A673 (cell line): ENCODE results near the gene IGFBPL1. TPM values are rescaled to one million over a fixed set of nuclear protein-coding genes. Genes with fewer than 3 reads are reported as not detected.

Experiments
- BruUV-seq: library from RNA; stranded (reverse); fragments of 400-500 nt; replicated peaks from 2 replicates; lab custom pipeline; 2021; lab: Mats Ljungman, UMichigan
- CTCF ChIA-PET: fragments of 300-600 bp; sonication (Branson Sonifier 250); formaldehyde crosslinking; loops from one replicate; lab custom pipeline; 2022; ENCODE audit warnings: antibody characterized with exemption; lab: Charles Lee
- POLR2A ChIA-PET: fragments of 300-600 bp; sonication (Branson Sonifier 250); formaldehyde crosslinking; loops from one replicate; lab custom pipeline; 2022; ENCODE audit warnings: antibody characterized with exemption; ENCODE audit not compliant: low non-redundant PET; lab: Charles Lee
- DNase-seq: peaks from one replicate; pipeline ENCODE4 v3.0.0-alpha.2; 2015; ENCODE audit warnings: low spot score
- H3K27ac ChIP-seq: fragments of 200-600 bp; sonication (generic); 2 replicates; pipeline ENCODE4 v1.5.1; 2016; ENCODE audit warnings: mixed run types, low read depth, mild to moderate bottlenecking, mixed read lengths, antibody characterized with exemption, low read length; ENCODE audit not compliant: poor library complexity, severe bottlenecking
- H3K27me3 ChIP-seq: fragments of 200-600 bp; sonication (generic); replicated peaks from 2 replicates; pipeline ENCODE4 v1.6.1; 2017; ENCODE audit warnings: mixed run types, low read depth, mild to moderate bottlenecking, mixed read lengths, antibody characterized with exemption, low read length; ENCODE audit not compliant: insufficient read depth, poor library complexity
- H3K36me3 ChIP-seq: fragments of 200-600 bp; sonication (generic); 2 replicates; pipeline ENCODE4 v1.6.1; 2016; ENCODE audit warnings: mixed run types, mild to moderate bottlenecking, mixed read lengths, antibody characterized with exemption, low read length; ENCODE audit not compliant: insufficient read depth, poor library complexity, severe bottlenecking
- H3K4me1 ChIP-seq: fragments of 200-600 bp; sonication (generic); 2 replicates; pipeline ENCODE4 v1.6.1; 2017; ENCODE audit warnings: mixed run types, mild to moderate bottlenecking, mixed read lengths, antibody characterized with exemption, low read length; ENCODE audit not compliant: insufficient read depth, poor library complexity, severe bottlenecking
- H3K4me3 ChIP-seq: fragments of 200-600 bp; sonication (generic); 2 replicates; pipeline ENCODE4 v1.5.1; 2016; ENCODE audit warnings: low read depth, mixed run types, mild to moderate bottlenecking, mixed read lengths, low read length; ENCODE audit not compliant: poor library complexity, severe bottlenecking
- H3K9me3 ChIP-seq: fragments of 200-600 bp; sonication (generic); 2 replicates; pipeline ENCODE4 v1.6.1; 2016; ENCODE audit warnings: mixed run types, low read depth, mild to moderate bottlenecking, mixed read lengths, antibody characterized with exemption, low read length; ENCODE audit not compliant: poor library complexity, severe bottlenecking
- EZH2 ChIP-seq: fragments of 200-600 bp; sonication (generic); IDR thresholded peaks from 2 replicates; pipeline ENCODE4 v1.6.1; 2017; ENCODE audit warnings: borderline replicate concordance, low read depth, mild to moderate bottlenecking, mixed read lengths, antibody characterized with exemption, low read length; ENCODE audit not compliant: poor library complexity, severe bottlenecking
- intact Hi-C: fragments of 100-400 bp; cut with micrococcal nuclease; formaldehyde crosslinking; loops from one replicate; pipeline ENCODE4 v1.10.0; 2022; ENCODE audit not compliant: unreplicated experiment
- total RNA-seq: library from RNA; stranded (reverse); gene quantifications from 2 replicates; pipeline ENCODE4 v1.2.3, GENCODE V29; 2021
- TF ChIP-seq, protein P1 (sequence below): fragments of 300-800, 200-600 bp; sonication (generic); conservative IDR thresholded peaks from 2 replicates; pipeline ENCODE4 v1.5.1; 2017; ENCODE audit warnings: low read depth, mild to moderate bottlenecking, antibody characterized with exemption, low read length, moderate library complexity, mixed read lengths

Gene IGFBPL1
- total RNA-seq, 1 experiment from 2014 or later, result 0.90 TPM

DNA sequence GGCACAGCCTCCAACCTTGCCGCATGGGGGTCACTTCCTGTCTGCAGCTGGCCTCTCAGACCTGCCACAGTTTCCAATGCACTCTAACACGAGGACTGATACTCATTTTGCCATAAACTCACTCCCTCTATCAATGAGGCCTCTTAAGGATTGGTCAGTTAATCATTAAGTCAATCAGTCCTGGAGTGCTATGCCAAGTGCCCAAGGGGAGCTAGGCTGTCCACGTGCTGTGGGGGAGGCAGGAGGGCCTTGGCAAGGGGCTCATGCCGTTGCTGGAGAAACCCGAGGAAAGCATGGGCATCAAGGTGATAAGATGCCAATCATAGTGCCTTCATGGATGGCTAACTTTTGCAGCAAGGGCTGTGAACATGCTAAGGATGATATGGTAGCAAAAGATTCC, 33.4 kb downstream of the IGFBPL1 start:
- H3K27me3 ChIP-seq, result no peaks in the 10 kb centered on the region
- H3K27ac ChIP-seq, result no peak overlapping the region
- ChIA-PET CTCF (no interaction called here), POLR2A (no interaction called here)
- peaks cover 7% of the 10 kb centered on the region for H3K36me3 ChIP-seq
- peaks cover 28% of the 10 kb centered on the region for H3K4me1 ChIP-seq
- intact Hi-C loops, result no loop called here
- TF ChIP-seq EZH2, result no peak
- TF ChIP-seq, protein P1, sequence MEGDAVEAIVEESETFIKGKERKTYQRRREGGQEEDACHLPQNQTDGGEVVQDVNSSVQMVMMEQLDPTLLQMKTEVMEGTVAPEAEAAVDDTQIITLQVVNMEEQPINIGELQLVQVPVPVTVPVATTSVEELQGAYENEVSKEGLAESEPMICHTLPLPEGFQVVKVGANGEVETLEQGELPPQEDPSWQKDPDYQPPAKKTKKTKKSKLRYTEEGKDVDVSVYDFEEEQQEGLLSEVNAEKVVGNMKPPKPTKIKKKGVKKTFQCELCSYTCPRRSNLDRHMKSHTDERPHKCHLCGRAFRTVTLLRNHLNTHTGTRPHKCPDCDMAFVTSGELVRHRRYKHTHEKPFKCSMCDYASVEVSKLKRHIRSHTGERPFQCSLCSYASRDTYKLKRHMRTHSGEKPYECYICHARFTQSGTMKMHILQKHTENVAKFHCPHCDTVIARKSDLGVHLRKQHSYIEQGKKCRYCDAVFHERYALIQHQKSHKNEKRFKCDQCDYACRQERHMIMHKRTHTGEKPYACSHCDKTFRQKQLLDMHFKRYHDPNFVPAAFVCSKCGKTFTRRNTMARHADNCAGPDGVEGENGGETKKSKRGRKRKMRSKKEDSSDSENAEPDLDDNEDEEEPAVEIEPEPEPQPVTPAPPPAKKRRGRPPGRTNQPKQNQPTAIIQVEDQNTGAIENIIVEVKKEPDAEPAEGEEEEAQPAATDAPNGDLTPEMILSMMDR, result no peak
- BruUV-seq, result no TSS peak
- no peak overlapping the region for H3K4me3 ChIP-seq
- no peaks in the 10 kb centered on the region for H3K9me3 ChIP-seq
- DNase-seq, result no peak

DNA sequence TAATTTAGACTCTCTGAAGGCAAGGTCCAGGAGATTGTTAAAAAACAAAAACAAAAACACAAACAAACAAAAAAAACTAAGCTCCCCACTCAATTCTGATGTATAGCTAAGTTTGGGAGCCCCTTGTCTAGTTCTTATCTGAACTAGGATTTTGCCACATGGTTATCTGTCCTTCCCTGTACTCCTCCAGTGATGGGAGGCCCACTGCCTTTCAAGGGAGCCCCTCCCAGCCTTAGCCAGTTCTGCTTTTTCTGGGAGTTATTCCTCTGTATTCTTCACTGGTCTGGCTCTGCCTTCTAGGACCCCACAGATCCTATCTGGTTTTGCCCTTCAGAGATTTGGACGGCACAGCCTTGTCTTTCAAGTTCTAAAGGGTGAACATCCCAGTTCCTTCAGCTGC, 33.8 kb downstream of the IGFBPL1 start:
- Histone ChIP-seq H3K36me3 (peaks cover 7% of the 10 kb centered on the region), H3K4me3 (no peak overlapping the region), H3K27ac (no peak overlapping the region), H3K9me3 (no peaks in the 10 kb centered on the region), H3K27me3 (no peaks in the 10 kb centered on the region), H3K4me1 (peaks cover 28% of the 10 kb centered on the region)
- no TSS peak for BruUV-seq
- no peak for DNase-seq
- POLR2A ChIA-PET, result no interaction called here
- CTCF ChIA-PET, result no interaction called here
- TF ChIP-seq, protein P1, result no peak
- no peak for TF ChIP-seq EZH2
- intact Hi-C loops, result no loop called here

DNA sequence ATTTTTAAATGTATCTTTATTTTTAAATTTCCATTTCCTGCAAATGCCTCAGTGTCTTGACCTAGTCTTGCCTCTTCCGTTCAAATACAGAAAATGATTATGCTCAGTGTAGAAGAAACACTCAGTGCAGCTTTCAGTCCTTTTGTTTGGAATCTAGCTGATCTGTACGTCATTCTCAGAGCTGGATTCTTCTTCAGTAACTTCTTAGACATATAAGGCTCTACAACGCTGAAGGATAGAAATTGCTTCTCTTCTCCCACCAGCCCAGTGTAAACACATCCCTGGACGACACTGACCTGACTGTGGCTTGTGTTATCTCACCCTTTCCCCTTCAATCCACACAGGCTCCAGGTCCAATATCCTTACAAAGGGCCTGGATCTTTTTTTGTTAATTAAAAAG, 34.9 kb downstream of the IGFBPL1 start:
- POLR2A ChIA-PET, result no interaction called here

More for the DNA sequence above, 34.9 kb downstream of the IGFBPL1 start:
- CTCF ChIA-PET, result no interaction called here
- H3K4me3 ChIP-seq, result no peak overlapping the region
- H3K27ac ChIP-seq, result no peak overlapping the region
- intact Hi-C loops, result no loop called here
- H3K4me1 ChIP-seq, result peaks cover 28% of the 10 kb centered on the region
- H3K9me3 ChIP-seq, result no peaks in the 10 kb centered on the region
- no peak for DNase-seq
- TF ChIP-seq, protein P1, result no peak
- no peak for TF ChIP-seq EZH2
- H3K27me3 ChIP-seq, result no peaks in the 10 kb centered on the region
- no peaks in the 10 kb centered on the region for H3K36me3 ChIP-seq
- BruUV-seq, result no TSS peak
